Spleen (tissue), 7 donors: ENCODE data around the gene NCOA7.

Source experiments
- POLR2A ChIP-seq, 3 donors: fragments of 450-650 bp; IDR thresholded peaks; one replicate each; pipeline ENCODE4 v1.5.1; 2017; ENCODE audit warnings: antibody characterized with exemption in 3 of 3, mild to moderate bottlenecking in 1 of 3
- POLR2AphosphoS5 ChIP-seq, 3 donors: sonication (generic); formaldehyde crosslinking; IDR thresholded peaks; one replicate each; pipeline ENCODE4 v1.5.1; 2017; ENCODE audit warnings: antibody characterized with exemption in 3 of 3
- TF ChIP-seq, protein P1 (sequence below), 11 experiments: fragments of 200-600 bp in 7 of 11; fragments of 450-650 bp in 4 of 11; sonication (generic) in 4 of 11; IDR thresholded peaks in 8 of 11; conservative IDR thresholded peaks in 3 of 11; 1 replicate in 7 of 11; 2 replicates in 4 of 11; pipeline versions ENCODE4 v1.4.0 to v1.8.0; 2016 to 2021; ENCODE audit warnings: antibody characterized with exemption in 11 of 11, inconsistent platforms in 4 of 11, mild to moderate bottlenecking in 1 of 11
- donor health status: DM: no; HTN: no; CAD: no; lungs with moderate emphysema.
- donor health status: DM: no; HTN: no; CAD: no.
- donor health status: DM: no; HTN: no; CAD: no.

DNA sequence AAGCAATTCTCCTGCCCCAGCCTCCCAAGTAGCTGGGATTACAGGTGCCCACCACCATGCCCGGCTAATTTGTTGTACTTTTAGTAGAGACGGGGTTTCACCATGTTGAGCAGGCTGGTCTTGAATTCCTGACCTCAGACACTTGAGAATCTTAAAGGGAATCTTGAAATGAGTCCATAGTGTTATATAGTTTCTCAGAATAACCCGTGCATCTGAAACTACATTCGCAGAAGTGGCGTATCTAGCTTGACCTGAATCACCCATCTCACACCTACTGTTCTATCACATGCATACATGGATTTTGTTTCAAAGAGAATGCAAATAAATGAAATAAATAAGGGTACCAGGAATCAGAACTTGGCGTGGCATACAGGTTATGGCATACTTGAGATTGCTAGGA, 65.0 kb downstream of the NCOA7 start:
- TF ChIP-seq, protein P1, sequence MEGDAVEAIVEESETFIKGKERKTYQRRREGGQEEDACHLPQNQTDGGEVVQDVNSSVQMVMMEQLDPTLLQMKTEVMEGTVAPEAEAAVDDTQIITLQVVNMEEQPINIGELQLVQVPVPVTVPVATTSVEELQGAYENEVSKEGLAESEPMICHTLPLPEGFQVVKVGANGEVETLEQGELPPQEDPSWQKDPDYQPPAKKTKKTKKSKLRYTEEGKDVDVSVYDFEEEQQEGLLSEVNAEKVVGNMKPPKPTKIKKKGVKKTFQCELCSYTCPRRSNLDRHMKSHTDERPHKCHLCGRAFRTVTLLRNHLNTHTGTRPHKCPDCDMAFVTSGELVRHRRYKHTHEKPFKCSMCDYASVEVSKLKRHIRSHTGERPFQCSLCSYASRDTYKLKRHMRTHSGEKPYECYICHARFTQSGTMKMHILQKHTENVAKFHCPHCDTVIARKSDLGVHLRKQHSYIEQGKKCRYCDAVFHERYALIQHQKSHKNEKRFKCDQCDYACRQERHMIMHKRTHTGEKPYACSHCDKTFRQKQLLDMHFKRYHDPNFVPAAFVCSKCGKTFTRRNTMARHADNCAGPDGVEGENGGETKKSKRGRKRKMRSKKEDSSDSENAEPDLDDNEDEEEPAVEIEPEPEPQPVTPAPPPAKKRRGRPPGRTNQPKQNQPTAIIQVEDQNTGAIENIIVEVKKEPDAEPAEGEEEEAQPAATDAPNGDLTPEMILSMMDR (IDR thresholded peaks at IDR 0.05 in 8 of 11, conservative IDR thresholded peaks at IDR 0.05 in 3 of 11), result no peak
- no peak for TF ChIP-seq POLR2A (IDR thresholded peaks at IDR 0.05)
- no peak for TF ChIP-seq POLR2AphosphoS5 (IDR thresholded peaks at IDR 0.05)
